Transverse colon (tissue), 4 donors: Measurements from ENCODE around the gene FRAS1.

ENCODE experiments used
- CTCF ChIP-seq, 5 experiments: fragments of 200-600 bp in 3 of 5; fragments of 450-650 bp in 2 of 5; sonication (generic) in 3 of 5; IDR thresholded peaks; 1 replicate in 2 of 5; 2 replicates in 3 of 5; pipeline ENCODE4 v1.5.1; 2016 to 2017; ENCODE audit warnings: antibody characterized with exemption in 5 of 5, inconsistent platforms in 3 of 5, mild to moderate bottlenecking in 2 of 5, moderate library complexity in 1 of 5
- EP300 ChIP-seq: sonication (generic); formaldehyde crosslinking; IDR thresholded peaks from one replicate; pipeline ENCODE4 v1.6.1; 2017; ENCODE audit warnings: antibody characterized with exemption, low read depth
- POLR2A ChIP-seq: fragments of 450-650 bp; IDR thresholded peaks from one replicate; pipeline ENCODE4 v1.6.1; 2016; ENCODE audit warnings: antibody characterized with exemption, mild to moderate bottlenecking, moderate library complexity
- POLR2AphosphoS5 ChIP-seq, 3 donors: sonication (generic); formaldehyde crosslinking; IDR thresholded peaks; one replicate each; pipeline ENCODE4 v1.6.1; 2016; ENCODE audit warnings: antibody characterized with exemption in 3 of 3

GRCh38 chr4:78039678-78040077, 17.4 kb upstream of the FRAS1 start:
- TF ChIP-seq POLR2AphosphoS5 (IDR thresholded peaks at IDR 0.05) (no peak), CTCF (IDR thresholded peaks at IDR 0.05) (no peak), POLR2A (no peak), EP300 (no peak)
